HEK293 (cell line): Measurements from ENCODE around the gene SOX13.

Experiments
- CTCF ChIA-PET: fragments of 350-600 bp; formaldehyde crosslinking; extraction: SDS; loops from one replicate; lab custom pipeline; 2021; ENCODE audit warnings: antibody characterized with exemption; lab: Yijun Ruan, JAX
- POLR2A ChIA-PET: fragments of 300-600 bp; formaldehyde crosslinking; extraction: SDS; loops from one replicate; lab custom pipeline; 2020; ENCODE audit warnings: antibody characterized with exemption, inconsistent platforms; lab: Yijun Ruan, JAX
- H3K27ac ChIP-seq: fragments of 200-500 bp; sonication (Bioruptor generic); 2 replicates; pipeline ENCODE4 v1.5.1; 2014; ENCODE audit warnings: low read depth, low read length, control low read depth, inconsistent platforms; ENCODE audit errors: extremely low read depth
- H3K36me3 ChIP-seq, 2 experiments: fragments of 200-500 bp in 1 of 2; sonication (Bioruptor generic) in 1 of 2; 1 replicate in 1 of 2; 2 replicates in 1 of 2; pipeline ENCODE4 v1.5.1; 2014 to 2017; ENCODE audit warnings: inconsistent platforms in 2 of 2, low read length in 2 of 2; ENCODE audit not compliant: control insufficient read depth in 2 of 2, insufficient read depth in 1 of 2
- H3K4me1 ChIP-seq: fragments of 200-500 bp; sonication (Bioruptor generic); 2 replicates; pipeline ENCODE4 v1.5.1; 2014; ENCODE audit warnings: mild to moderate bottlenecking, low read length, inconsistent platforms; ENCODE audit not compliant: control insufficient read depth, insufficient read depth
- H3K4me3 ChIP-seq: 2 replicates; pipeline ENCODE4 v1.5.1; 2011; ENCODE audit warnings: low read depth, mild to moderate bottlenecking, control low read depth, low read length, moderate library complexity
- H3K9me3 ChIP-seq: fragments of 200-500 bp; sonication (Bioruptor generic); 2 replicates; pipeline ENCODE4 v1.5.1; 2014; ENCODE audit warnings: low read depth, low read length, inconsistent platforms; ENCODE audit not compliant: control insufficient read depth, insufficient read depth
- ATF2 ChIP-seq: fragments of 450-650 bp; formaldehyde crosslinking; IDR thresholded peaks from 2 replicates; pipeline ENCODE4 v1.5.1; 2016; ENCODE audit warnings: missing biosample characterization, missing genetic modification characterization, low read depth
- GFI1B ChIP-seq: fragments of 450-650 bp; formaldehyde crosslinking; IDR thresholded peaks from 2 replicates; pipeline ENCODE4 v1.5.1; 2016; ENCODE audit warnings: missing biosample characterization, missing genetic modification characterization
- ZSCAN5A ChIP-seq: fragments of 450-650 bp; formaldehyde crosslinking; IDR thresholded peaks from 2 replicates; pipeline ENCODE4 v1.5.1; 2016; ENCODE audit warnings: missing biosample characterization, missing genetic modification characterization

Gene SOX13

GRCh38 chr1:204177133-204177532 lies 104.2 kb downstream of the SOX13 start:
- H3K36me3 ChIP-seq = no peaks in the 10 kb centered on the region
- no peaks in the 10 kb centered on the region for H3K9me3 ChIP-seq
- TF ChIP-seq ATF2 (tag by site-specific recombination) (0 out of 2 replicates have a peak, but pooled peaks have one; percentile 29), GFI1B (tag by site-specific recombination) (no peak), ZSCAN5A (tag by site-specific recombination) (no peak)
- no peak overlapping the region for H3K27ac ChIP-seq
- POLR2A ChIA-PET = no interaction called here
- H3K4me1 ChIP-seq = no peaks in the 10 kb centered on the region
- CTCF ChIA-PET = interaction anchor here (0.7 to 1.7 kb wide), 4 partner anchors 15 to 313 kb away, joined by 3 to 7 read pairs (median 4); no protein-coding TSS in a partner anchor
- H3K4me3 ChIP-seq = no peak overlapping the region
